Regular cardiac myocyte (primary cell): ENCODE data around the gene KIDINS220. TPM values are rescaled to one million over a fixed set of nuclear protein-coding genes. Genes with fewer than 3 reads are reported as not detected.

Experiments used
- total RNA-seq: library from RNA; depleted of rRNA; stranded (reverse); fragments of >200 nt; gene quantifications from 2 replicates; pipeline ENCODE4 v1.2.3, GENCODE V29; 2014

KIDINS220 gene
- 72.5 and 93.3 TPM in 2 replicates for total RNA-seq

GRCh38 chr2:8836971-8837794 is at the start of gene KIDINS220:
Gene KIDINS220 (minus strand): TSS chr2:8837613. CDS start chr2:8827093, 10,520 bp downstream.

GRCh38 chr2:8681786-8682692 is 155.4 kb downstream of the KIDINS220 start, which contains the start of gene ID2:
Gene ID2 (plus strand): TSS chr2:8682056. CDS start chr2:8682166, 110 bp downstream.

Other genes with a start within 250 kb of the KIDINS220 start
- 41.0 and 132 TPM in 2 replicates for gene ID2, start 155.6 kb downstream of the KIDINS220 start, total RNA-seq
- gene MBOAT2, start 166.1 kb upstream of the KIDINS220 start, total RNA-seq, result 64.5 and 92.6 TPM in 2 replicates